ENCODE results near the gene SLC30A2.

The SLC30A2 gene

GRCh38 chr1:25993197-25993951, 52.5 kb downstream of the SLC30A2 start:
- Histone ChIP-seq H3K27me3 (ENCODE audit: insufficient read depth, low read depth, severe bottlenecking) (no peaks in the 10 kb centered on the region), H3K9me3 (ENCODE audit: severe bottlenecking) (no peaks in the 10 kb centered on the region), H3K27ac (peak overlapping the region; percentile 70), H3K36me3 (no peaks in the 10 kb centered on the region), H3K4me3 (ENCODE audit: low read depth, low read length) (no peak overlapping the region)
- no peak for TF ChIP-seq CTCF (IDR thresholded peaks at IDR 0.05; ENCODE audit: low read depth, low read length)
- DNase-seq: no peak

- no peak for DNase-seq
- no peak overlapping the region for H3K4me3 ChIP-seq (ENCODE audit: low read depth, low read length)
- no peaks in the 10 kb centered on the region for H3K27me3 ChIP-seq (ENCODE audit: insufficient read depth, low read depth, severe bottlenecking)
- H3K36me3 ChIP-seq: no peaks in the 10 kb centered on the region
- no peak for TF ChIP-seq CTCF (IDR thresholded peaks at IDR 0.05; ENCODE audit: low read depth, low read length)
- peak overlapping the region; percentile 70 for H3K27ac ChIP-seq
- no peaks in the 10 kb centered on the region for H3K9me3 ChIP-seq (ENCODE audit: severe bottlenecking)
Observed at GRCh38 chr1:25992689-25993171, 53.2 kb downstream of the SLC30A2 start.

DNA sequence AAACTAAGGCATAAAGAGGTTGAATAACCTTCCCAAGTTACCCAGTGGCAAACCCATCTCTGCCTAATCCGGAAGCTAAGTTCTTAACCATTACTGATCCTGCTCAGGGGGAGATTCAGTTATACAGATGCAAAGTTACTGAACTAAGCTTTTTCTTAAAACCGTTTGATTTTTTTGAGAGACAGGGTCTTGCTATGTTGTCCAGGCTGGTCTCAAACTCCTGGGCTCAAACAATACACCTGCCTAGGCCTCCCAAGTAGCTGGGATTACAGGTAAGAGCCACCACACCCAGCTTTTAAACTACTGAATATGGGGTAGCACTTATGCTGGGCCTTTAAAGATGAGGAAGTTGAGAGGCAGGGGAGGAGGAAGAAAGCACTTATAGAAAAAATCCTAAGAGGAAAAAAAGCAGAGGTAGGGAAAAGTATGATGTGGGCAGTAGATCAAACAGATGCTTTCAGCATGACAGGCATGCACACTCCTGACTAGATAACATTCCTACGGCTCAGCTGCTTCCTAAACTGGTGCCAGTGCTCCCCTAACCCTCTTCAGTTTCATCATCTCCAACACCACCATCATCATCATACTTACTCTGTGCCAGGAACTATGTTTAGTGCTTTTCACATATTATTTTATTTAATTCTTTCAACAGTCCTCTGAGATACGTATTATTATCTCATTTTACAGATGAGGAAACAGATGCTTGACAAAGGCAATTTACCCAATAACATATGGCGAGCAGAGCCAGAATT, 53.8 kb downstream of the SLC30A2 start:
- no peak for DNase-seq
- no peak for TF ChIP-seq CTCF (IDR thresholded peaks at IDR 0.05; ENCODE audit: low read depth, low read length)
- H3K9me3 ChIP-seq (ENCODE audit: severe bottlenecking): no peaks in the 10 kb centered on the region
- H3K4me3 ChIP-seq (ENCODE audit: low read depth, low read length): no peak overlapping the region
- no peaks in the 10 kb centered on the region for H3K27me3 ChIP-seq (ENCODE audit: insufficient read depth, low read depth, severe bottlenecking)
- no peak overlapping the region; the same call in 1 of the 2 replicates for H3K27ac ChIP-seq
- no peaks in the 10 kb centered on the region for H3K36me3 ChIP-seq

- no peaks in the 10 kb centered on the region for H3K27me3 ChIP-seq (ENCODE audit: insufficient read depth, low read depth, severe bottlenecking)
- peak overlapping the region; percentile 96 for H3K27ac ChIP-seq
- H3K4me3 ChIP-seq (ENCODE audit: low read depth, low read length): peak overlapping the region; percentile 6
- no peak for DNase-seq
- peaks cover 8% of the 10 kb centered on the region for H3K36me3 ChIP-seq
- TF ChIP-seq CTCF (IDR thresholded peaks at IDR 0.05; ENCODE audit: low read depth, low read length): no peak
- peaks cover under 1% of the 10 kb centered on the region for H3K9me3 ChIP-seq (ENCODE audit: severe bottlenecking)
Observed at GRCh38 chr1:25990702-25991395, 55.1 kb downstream of the SLC30A2 start.

DNA sequence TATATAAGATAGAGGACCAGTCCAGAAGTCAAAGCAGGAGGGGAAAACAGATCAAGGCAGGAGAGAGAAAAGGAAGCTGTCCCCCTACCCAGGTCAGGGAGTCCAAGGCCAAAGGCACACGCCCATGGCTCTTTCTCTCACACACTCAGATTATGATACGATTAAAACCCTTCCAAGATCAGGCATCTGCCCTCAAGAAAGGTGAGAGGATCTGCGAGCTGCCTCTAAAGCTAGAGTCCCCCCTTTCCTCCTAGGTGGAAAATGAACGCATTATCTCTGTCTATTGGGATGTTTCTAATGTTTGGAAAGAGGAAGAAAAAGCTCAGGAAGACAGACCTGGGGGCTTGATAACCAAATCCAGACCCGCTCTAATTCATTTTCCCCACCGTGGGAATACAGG, 55.7 kb downstream of the SLC30A2 start:
- no peak for TF ChIP-seq CTCF (IDR thresholded peaks at IDR 0.05; ENCODE audit: low read depth, low read length)
- H3K4me3 ChIP-seq (ENCODE audit: low read depth, low read length): peak overlapping the region; percentile 6
- peaks cover 3% of the 10 kb centered on the region for H3K9me3 ChIP-seq (ENCODE audit: severe bottlenecking)
- H3K36me3 ChIP-seq: peaks cover 14% of the 10 kb centered on the region
- peak; percentile 56 for DNase-seq
- peak overlapping the region; percentile 96 for H3K27ac ChIP-seq
- H3K27me3 ChIP-seq (ENCODE audit: insufficient read depth, low read depth, severe bottlenecking): no peaks in the 10 kb centered on the region

Data from WERI-Rb-1 (cell line).